IPS-18c (cell line): ENCODE data around the gene ARSI.

Experiments used
- H3K4me3 ChIP-seq: 2 replicates; pipeline ENCODE4 v1.7.0; 2013; ENCODE audit warnings: low read depth, mild to moderate bottlenecking, low read length, moderate library complexity; ENCODE audit not compliant: insufficient read depth
- H3K9me3 ChIP-seq: one replicate; pipeline ENCODE4 v1.6.1; 2013; ENCODE audit warnings: mild to moderate bottlenecking, low read length, moderate library complexity; ENCODE audit not compliant: control insufficient read depth, insufficient read depth

ARSI gene

GRCh38 chr5:150288361-150288760, 14.3 kb downstream of the ARSI start:
- Histone ChIP-seq H3K4me3 (no peak overlapping the region), H3K9me3 (no peaks in the 10 kb centered on the region)

GRCh38 chr5:150286820-150287219, 15.9 kb downstream of the ARSI start:
- H3K9me3 ChIP-seq: no peaks in the 10 kb centered on the region
- no peak overlapping the region for H3K4me3 ChIP-seq

GRCh38 chr5:150285114-150285513, 17.6 kb downstream of the ARSI start:
- Histone ChIP-seq H3K9me3 (no peaks in the 10 kb centered on the region), H3K4me3 (no peak overlapping the region)

- no peak overlapping the region for H3K4me3 ChIP-seq
- H3K9me3 ChIP-seq: no peaks in the 10 kb centered on the region
Observed at GRCh38 chr5:150284311-150284710, 18.4 kb downstream of the ARSI start.

- H3K4me3 ChIP-seq: no peak overlapping the region
Observed at GRCh38 chr5:150283904-150284303, 18.8 kb downstream of the ARSI start.

GRCh38 chr5:150281987-150282386, 20.7 kb downstream of the ARSI start:
- no peaks in the 10 kb centered on the region for H3K9me3 ChIP-seq

More at GRCh38 chr5:150283904-150284303, 18.8 kb downstream of the ARSI start:
- no peaks in the 10 kb centered on the region for H3K9me3 ChIP-seq

GRCh38 chr5:150279330-150280020, 23.2 kb downstream of the ARSI start:
- no peaks in the 10 kb centered on the region for H3K9me3 ChIP-seq
- H3K4me3 ChIP-seq: no peak overlapping the region; the same call in 1 of the 2 replicates

More at GRCh38 chr5:150281987-150282386, 20.7 kb downstream of the ARSI start:
- no peak overlapping the region for H3K4me3 ChIP-seq

GRCh38 chr5:150278916-150279315, 23.8 kb downstream of the ARSI start:
- Histone ChIP-seq H3K9me3 (no peaks in the 10 kb centered on the region), H3K4me3 (no peak overlapping the region)

GRCh38 chr5:150278046-150278730, 24.5 kb downstream of the ARSI start:
- Histone ChIP-seq H3K9me3 (no peaks in the 10 kb centered on the region), H3K4me3 (no peak overlapping the region)

- Histone ChIP-seq H3K4me3 (no peak overlapping the region), H3K9me3 (no peaks in the 10 kb centered on the region)
Observed at GRCh38 chr5:150277043-150277442, 25.7 kb downstream of the ARSI start.

GRCh38 chr5:150274811-150275210, 27.9 kb downstream of the ARSI start:
- no peak overlapping the region for H3K4me3 ChIP-seq
- no peaks in the 10 kb centered on the region for H3K9me3 ChIP-seq

GRCh38 chr5:150272531-150272930, 30.2 kb downstream of the ARSI start:
- Histone ChIP-seq H3K9me3 (no peaks in the 10 kb centered on the region), H3K4me3 (no peak overlapping the region)

GRCh38 chr5:150271923-150272322, 30.8 kb downstream of the ARSI start:
- H3K9me3 ChIP-seq: no peaks in the 10 kb centered on the region

GRCh38 chr5:150271296-150271692, 31.4 kb downstream of the ARSI start:
- H3K4me3 ChIP-seq: no peak overlapping the region

More at GRCh38 chr5:150271923-150272322, 30.8 kb downstream of the ARSI start:
- no peak overlapping the region for H3K4me3 ChIP-seq

GRCh38 chr5:150270541-150271295, 32.0 kb downstream of the ARSI start:
- H3K4me3 ChIP-seq: no peak overlapping the region; the same call in 1 of the 2 replicates
- no peaks in the 10 kb centered on the region for H3K9me3 ChIP-seq

More at GRCh38 chr5:150271296-150271692, 31.4 kb downstream of the ARSI start:
- no peaks in the 10 kb centered on the region for H3K9me3 ChIP-seq

- Histone ChIP-seq H3K4me3 (no peak overlapping the region), H3K9me3 (no peaks in the 10 kb centered on the region)
Observed at GRCh38 chr5:150266871-150267291, 35.8 kb downstream of the ARSI start.

- H3K4me3 ChIP-seq: no peak overlapping the region
- H3K9me3 ChIP-seq: no peaks in the 10 kb centered on the region
Observed at GRCh38 chr5:150265870-150266383, 36.8 kb downstream of the ARSI start.
